PC-3 (cell line): ENCODE results near the gene VWA8. TPM values are rescaled to one million over a fixed set of nuclear protein-coding genes. Genes with fewer than 3 reads are reported as not detected.

ENCODE experiments used
- ATAC-seq: fragments of 200-7000 bp; cut with Tn5 transposase; 2 replicates; pipeline ENCODE4 v1.9.1; 2020; ENCODE audit warnings: mild to moderate bottlenecking, moderate library complexity
- BruUV-seq: library from RNA; stranded (reverse); fragments of 400-500 nt; replicated peaks from 2 replicates; lab custom pipeline; 2021; lab: Mats Ljungman, UMichigan
- CTCF ChIA-PET: fragments of 300-600 bp; sonication (Branson Sonifier 250); formaldehyde crosslinking; loops from one replicate; lab custom pipeline; 2022; ENCODE audit warnings: antibody characterized with exemption; lab: Charles Lee
- POLR2A ChIA-PET: fragments of 300-600 bp; sonication (Branson Sonifier 250); formaldehyde crosslinking; loops from one replicate; lab custom pipeline; 2022; ENCODE audit warnings: antibody characterized with exemption; ENCODE audit not compliant: unreplicated experiment; lab: Charles Lee
- DNase-seq: peaks from one replicate; pipeline ENCODE4 v3.0.0-alpha.2; 2015
- H2AFZ ChIP-seq: fragments of 300-600 bp; sonication (generic); 2 replicates; pipeline ENCODE4 v1.6.0; 2016; ENCODE audit warnings: antibody characterized with exemption, low read length
- H3F3A ChIP-seq: fragments of 300-600 bp; sonication (generic); one replicate; pipeline ENCODE4 v1.6.0; 2017; ENCODE audit warnings: antibody characterized with exemption, low read length, control low read depth, mild to moderate bottlenecking; ENCODE audit not compliant: unreplicated experiment
- H3K27ac ChIP-seq: fragments of 300-600 bp; sonication (generic); 2 replicates; pipeline ENCODE4 v1.5.1; 2016; ENCODE audit warnings: mild to moderate bottlenecking, low read length
- H3K27me3 ChIP-seq: fragments of 300-600 bp; sonication (generic); 2 replicates; pipeline ENCODE4 v1.6.1; 2016; ENCODE audit warnings: low read length, mixed read lengths
- H3K36me3 ChIP-seq: fragments of 300-600 bp; sonication (generic); 2 replicates; pipeline ENCODE4 v1.6.1; 2016; ENCODE audit warnings: low read depth, mixed run types, low read length, mixed read lengths
- H3K4me1 ChIP-seq: fragments of 300-600 bp; sonication (generic); 2 replicates; pipeline ENCODE4 v1.5.1; 2016; ENCODE audit warnings: low read length; ENCODE audit not compliant: insufficient read depth
- H3K4me2 ChIP-seq: fragments of 300-600 bp; sonication (generic); 2 replicates; pipeline ENCODE4 v1.6.0; 2016; ENCODE audit warnings: low read length
- H3K4me3 ChIP-seq: fragments of 300-600 bp; sonication (generic); 2 replicates; pipeline ENCODE4 v1.5.1; 2016; ENCODE audit warnings: mild to moderate bottlenecking, low read length, mixed read lengths
- H3K79me2 ChIP-seq: fragments of 300-600 bp; sonication (generic); 2 replicates; pipeline ENCODE4 v1.6.1; 2017; ENCODE audit warnings: low read length, mixed read lengths
- H3K9ac ChIP-seq: fragments of 300-600 bp; sonication (generic); 2 replicates; pipeline ENCODE4 v1.6.0; 2016; ENCODE audit warnings: mild to moderate bottlenecking, low read length
- H3K9me2 ChIP-seq: fragments of 300-600 bp; sonication (generic); replicated peaks from 2 replicates; pipeline ENCODE4 v1.6.1; 2016; ENCODE audit warnings: mixed run types, low read length, mixed read lengths
- H3K9me3 ChIP-seq: fragments of 300-600 bp; sonication (generic); 2 replicates; pipeline ENCODE4 v1.6.1; 2016; ENCODE audit warnings: low read length, mixed read lengths
- H4K20me1 ChIP-seq: fragments of 300-600 bp; sonication (generic); 2 replicates; pipeline ENCODE4 v1.6.1; 2016; ENCODE audit warnings: low read length, mixed read lengths
- CTCF ChIP-seq: fragments of 300-600 bp; sonication (generic); conservative IDR thresholded peaks from 2 replicates; pipeline ENCODE4 v1.5.1; 2017; ENCODE audit warnings: antibody characterized with exemption, low read depth, mild to moderate bottlenecking, low read length
- EZH2 ChIP-seq: fragments of 300-600 bp; sonication (generic); IDR thresholded peaks from one replicate; pipeline ENCODE4 v1.6.1; 2017; ENCODE audit warnings: antibody characterized with exemption, mild to moderate bottlenecking, low read length; ENCODE audit not compliant: unreplicated experiment
- EZH2phosphoT487 ChIP-seq: fragments of 300-600 bp; sonication (generic); IDR thresholded peaks from 2 replicates; pipeline ENCODE4 v1.6.1; 2018; ENCODE audit warnings: mild to moderate bottlenecking, antibody characterized with exemption, low read length, borderline replicate concordance
- intact Hi-C: fragments of 100-400 bp; cut with micrococcal nuclease; formaldehyde crosslinking; loops from 2 replicates; pipeline ENCODE4 v1.9.0; 2023
- total RNA-seq: library from RNA; depleted of rRNA; stranded (reverse); fragments of >200 nt; gene quantifications from 2 replicates; pipeline ENCODE4 v1.2.3, GENCODE V29; 2014

The VWA8 gene
- total RNA-seq, 1 experiment from 2014 or later, result 10.0 TPM

GRCh38 chr13:41588899-41589298, 372.0 kb downstream of the VWA8 start:
- peak; percentile 86 for DNase-seq
- no peaks in the 10 kb centered on the region for H3K79me2 ChIP-seq
- H3K9ac ChIP-seq, result peak overlapping the region; percentile 45
- no peaks in the 10 kb centered on the region for H3F3A ChIP-seq
- POLR2A ChIA-PET, result interaction anchor here (0.5 kb wide), 2 partner anchors 55 to 64 kb away, joined by 5 read pairs; no protein-coding TSS in a partner anchor
- H3K36me3 ChIP-seq, result no peaks in the 10 kb centered on the region
- peaks cover 32% of the 10 kb centered on the region for H3K4me1 ChIP-seq
- H2AFZ ChIP-seq, result no peak overlapping the region
- H3K4me3 ChIP-seq, result no peak overlapping the region
- H3K9me3 ChIP-seq, result no peaks in the 10 kb centered on the region
- peak overlapping the region; percentile 78 for H3K27ac ChIP-seq
- CTCF ChIA-PET, result interaction anchor here (0.6 to 0.7 kb wide), 2 partner anchors 59 to 64 kb away, joined by 3 to 6 read pairs; no protein-coding TSS in a partner anchor
- TF ChIP-seq EZH2phosphoT487 (no peak), CTCF (no peak), EZH2 (no peak)
- BruUV-seq, result no TSS peak
- intact Hi-C loops, result loop anchor here (2.0 to 10.0 kb wide), 2 partner anchors 60 to 134 kb away; partner anchors contain the start of gene RGCC
- H3K9me2 ChIP-seq, result no peaks in the 10 kb centered on the region
- ATAC-seq, result peak; percentile 92
- no peaks in the 10 kb centered on the region for H4K20me1 ChIP-seq
- H3K4me2 ChIP-seq, result peak overlapping the region; percentile 31
- H3K27me3 ChIP-seq, result no peaks in the 10 kb centered on the region

DNA sequence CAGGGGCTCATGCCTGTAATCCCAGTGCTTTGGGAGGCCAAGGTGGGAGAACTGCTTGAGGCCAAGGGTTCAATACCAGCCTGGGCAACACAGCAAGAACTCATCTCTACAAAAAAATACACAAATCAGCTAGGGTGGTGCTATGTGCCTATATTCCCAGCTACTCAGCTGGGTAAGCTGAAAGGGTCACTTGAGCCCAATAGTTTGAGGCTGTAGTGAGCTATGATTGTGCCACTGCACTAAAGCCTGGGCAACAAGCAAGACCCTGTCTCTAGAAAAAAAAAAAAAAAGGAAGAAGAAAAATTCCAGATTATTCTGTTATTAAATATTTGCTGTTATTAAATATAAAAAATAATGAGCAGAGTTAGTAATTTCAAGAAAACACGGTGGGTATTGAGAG, 372.5 kb downstream of the VWA8 start:
- TF ChIP-seq EZH2, result no peak
- no peak for TF ChIP-seq EZH2phosphoT487
- no peak for TF ChIP-seq CTCF
- no TSS peak for BruUV-seq
- Histone ChIP-seq H3K4me2 (peak overlapping the region; percentile 17; the same call in 1 of the 2 replicates), H3K27ac (peak overlapping the region; percentile 78), H3F3A (no peaks in the 10 kb centered on the region), H3K4me3 (no peak overlapping the region), H3K4me1 (peaks cover 32% of the 10 kb centered on the region), H4K20me1 (no peaks in the 10 kb centered on the region), H3K36me3 (no peaks in the 10 kb centered on the region), H2AFZ (no peak overlapping the region), H3K9me2 (no peaks in the 10 kb centered on the region), H3K9me3 (no peaks in the 10 kb centered on the region), H3K79me2 (no peaks in the 10 kb centered on the region), H3K9ac (peak overlapping the region; percentile 33), H3K27me3 (no peaks in the 10 kb centered on the region)
- intact Hi-C loops, result loop anchor here (2.0 to 10.0 kb wide), 2 partner anchors 60 to 134 kb away; partner anchors contain the start of gene RGCC
- no peak for DNase-seq
- no peak for ATAC-seq
- ChIA-PET POLR2A (interaction anchor here (0.5 kb wide), 1 partner anchor 55 kb away, joined by 5 read pairs; no protein-coding TSS in a partner anchor), CTCF (interaction anchor here (0.6 kb wide), 1 partner anchor 60 kb away, joined by 3 read pairs; no protein-coding TSS in a partner anchor)

GRCh38 chr13:41587490-41587889, 373.4 kb downstream of the VWA8 start:
- BruUV-seq, result no TSS peak
- Histone ChIP-seq H3K4me3 (no peak overlapping the region), H3K36me3 (no peaks in the 10 kb centered on the region), H2AFZ (no peak overlapping the region), H3K9me3 (no peaks in the 10 kb centered on the region), H3K4me1 (peaks cover 32% of the 10 kb centered on the region), H3F3A (no peaks in the 10 kb centered on the region), H3K9ac (no peak overlapping the region), H3K27ac (no peak overlapping the region), H4K20me1 (no peaks in the 10 kb centered on the region), H3K9me2 (no peaks in the 10 kb centered on the region), H3K27me3 (no peaks in the 10 kb centered on the region), H3K4me2 (no peak overlapping the region), H3K79me2 (no peaks in the 10 kb centered on the region)
- no peak for ATAC-seq
- no peak for DNase-seq
- POLR2A ChIA-PET, result no interaction called here
- CTCF ChIA-PET, result no interaction called here
- no peak; the same call in 1 of the 2 replicates for TF ChIP-seq CTCF
- TF ChIP-seq EZH2phosphoT487, result no peak
- TF ChIP-seq EZH2, result no peak
- intact Hi-C loops, result loop anchor here (10.0 kb wide), 1 partner anchor 133 kb away; the partner anchor contains the start of gene RGCC
